ENCODE results near the gene SLC12A2. TPM values are rescaled to one million over a fixed set of nuclear protein-coding genes. Genes with fewer than 3 reads are reported as not detected.

The SLC12A2 gene
- polyA plus RNA-seq, 3 donors from 2014 or later, result 2.9 to 7.0 (median 5.0) TPM

- H3K4me1 Mint-ChIP-seq, result peaks cover 3 to 5% of the 10 kb centered on the region in 2 donors
- peaks cover 10 to 11% (median 11%) of the 10 kb centered on the region in 3 donors for H3K36me3 Mint-ChIP-seq
- no peaks in the 10 kb centered on the region for H3K9me3 Mint-ChIP-seq
- peaks cover 0 to 1% (median 0%) of the 10 kb centered on the region in 3 donors for H3K27me3 Mint-ChIP-seq (ENCODE audit: low read depth in 3 of 3)
- H3K4me3 Mint-ChIP-seq, result no peak overlapping the region
- no peak overlapping the region for H3K27ac Mint-ChIP-seq
- DNase-seq, result no peak
Measured at GRCh38 chr5:128109138-128109537, 25.6 kb downstream of the SLC12A2 start.

GRCh38 chr5:128109766-128110165 is 26.2 kb downstream of the SLC12A2 start:
- Mint-ChIP-seq H3K4me1 (peaks cover 3 to 5% of the 10 kb centered on the region in 2 donors), H3K4me3 (no peak overlapping the region), H3K27ac (no peak overlapping the region), H3K36me3 (peaks cover 15 to 17% (median 16%) of the 10 kb centered on the region in 3 donors), H3K27me3 (ENCODE audit: low read depth in 3 of 3) (peaks cover 0 to 1% (median 0%) of the 10 kb centered on the region in 3 donors), H3K9me3 (no peaks in the 10 kb centered on the region)
- DNase-seq, result no peak

GRCh38 chr5:128111818-128112448 is 28.4 kb downstream of the SLC12A2 start:
- H3K27me3 Mint-ChIP-seq (ENCODE audit: low read depth in 3 of 3), result peaks cover 0 to 1% (median 0%) of the 10 kb centered on the region in 3 donors
- H3K4me3 Mint-ChIP-seq, result no peak overlapping the region
- H3K36me3 Mint-ChIP-seq, result peaks cover 33 to 35% (median 33%) of the 10 kb centered on the region in 3 donors
- H3K4me1 Mint-ChIP-seq, result peaks cover 3 to 5% of the 10 kb centered on the region in 2 donors
- no peak overlapping the region for H3K27ac Mint-ChIP-seq
- no peak for DNase-seq
- H3K9me3 Mint-ChIP-seq, result no peaks in the 10 kb centered on the region

- H3K4me3 Mint-ChIP-seq, result no peak overlapping the region
- H3K4me1 Mint-ChIP-seq, result peaks cover 0 to 5% of the 10 kb centered on the region in 2 donors
- DNase-seq, result no peak
- peaks cover 42 to 56% (median 55%) of the 10 kb centered on the region in 3 donors for H3K36me3 Mint-ChIP-seq
- H3K9me3 Mint-ChIP-seq, result peaks cover 0 to 8% (median 3%) of the 10 kb centered on the region in 6 donors
- H3K27me3 Mint-ChIP-seq (ENCODE audit: low read depth in 3 of 3), result peaks cover 0 to 2% (median 2%) of the 10 kb centered on the region in 3 donors
- no peak overlapping the region for H3K27ac Mint-ChIP-seq
Measured at GRCh38 chr5:128116445-128116844, 32.9 kb downstream of the SLC12A2 start.

- no peak for DNase-seq
- H3K4me3 Mint-ChIP-seq, result no peak overlapping the region
- H3K9me3 Mint-ChIP-seq, result peaks cover 0 to 8% (median 3%) of the 10 kb centered on the region in 6 donors
- H3K27ac Mint-ChIP-seq, result no peak overlapping the region
- H3K27me3 Mint-ChIP-seq (ENCODE audit: low read depth in 3 of 3), result peaks cover 0 to 2% (median 2%) of the 10 kb centered on the region in 3 donors
- no peaks in the 10 kb centered on the region for H3K4me1 Mint-ChIP-seq
- H3K36me3 Mint-ChIP-seq, result peaks cover 40 to 54% (median 52%) of the 10 kb centered on the region in 3 donors
Measured at GRCh38 chr5:128118214-128118613, 34.6 kb downstream of the SLC12A2 start.

GRCh38 chr5:128121651-128122050 is 38.1 kb downstream of the SLC12A2 start:
- peaks cover 0 to 2% (median 2%) of the 10 kb centered on the region in 3 donors for H3K27me3 Mint-ChIP-seq (ENCODE audit: low read depth in 3 of 3)
- H3K27ac Mint-ChIP-seq, result no peak overlapping the region
- peaks cover 16 to 29% (median 27%) of the 10 kb centered on the region in 3 donors for H3K36me3 Mint-ChIP-seq
- no peaks in the 10 kb centered on the region for H3K4me1 Mint-ChIP-seq
- H3K9me3 Mint-ChIP-seq, result peaks cover 0 to 8% (median 3%) of the 10 kb centered on the region in 6 donors
- H3K4me3 Mint-ChIP-seq, result no peak overlapping the region
- no peak for DNase-seq

GRCh38 chr5:128123936-128124335 is 40.4 kb downstream of the SLC12A2 start:
- Mint-ChIP-seq H3K27ac (no peak overlapping the region), H3K4me3 (no peak overlapping the region), H3K36me3 (peaks cover 2 to 6% (median 6%) of the 10 kb centered on the region in 3 donors), H3K27me3 (ENCODE audit: low read depth in 3 of 3) (peaks cover 0 to 2% (median 2%) of the 10 kb centered on the region in 3 donors), H3K9me3 (peaks cover 0 to 3% (median 2%) of the 10 kb centered on the region in 6 donors), H3K4me1 (peaks cover 3 to 11% of the 10 kb centered on the region in 2 donors)
- DNase-seq, result no peak

GRCh38 chr5:128126241-128126640 is 42.7 kb downstream of the SLC12A2 start:
- Mint-ChIP-seq H3K9me3 (no peaks in the 10 kb centered on the region), H3K27ac (no peak overlapping the region), H3K4me3 (no peak overlapping the region), H3K27me3 (ENCODE audit: low read depth in 3 of 3) (peaks cover 0 to 2% (median 0%) of the 10 kb centered on the region in 3 donors), H3K4me1 (peaks cover 3 to 11% of the 10 kb centered on the region in 2 donors), H3K36me3 (peaks cover 5 to 6% (median 6%) of the 10 kb centered on the region in 3 donors)
- no peak for DNase-seq

GRCh38 chr5:128132499-128132898 is 48.9 kb downstream of the SLC12A2 start:
- no peaks in the 10 kb centered on the region for H3K9me3 Mint-ChIP-seq
- no peak overlapping the region for H3K4me3 Mint-ChIP-seq
- H3K27me3 Mint-ChIP-seq (ENCODE audit: low read depth in 3 of 3), result no peaks in the 10 kb centered on the region
- H3K27ac Mint-ChIP-seq, result no peak overlapping the region
- peaks cover under 1 to 6% of the 10 kb centered on the region in 2 donors for H3K4me1 Mint-ChIP-seq
- H3K36me3 Mint-ChIP-seq, result peaks cover 21 to 40% (median 32%) of the 10 kb centered on the region in 3 donors
- no peak for DNase-seq

- H3K4me1 Mint-ChIP-seq, result no peaks in the 10 kb centered on the region
- H3K9me3 Mint-ChIP-seq, result no peaks in the 10 kb centered on the region
- H3K4me3 Mint-ChIP-seq, result no peak overlapping the region
- H3K36me3 Mint-ChIP-seq, result peaks cover 28 to 48% (median 37%) of the 10 kb centered on the region in 3 donors
- no peak overlapping the region for H3K27ac Mint-ChIP-seq
- DNase-seq, result no peak
- no peaks in the 10 kb centered on the region for H3K27me3 Mint-ChIP-seq (ENCODE audit: low read depth in 3 of 3)
Measured at GRCh38 chr5:128135286-128135685, 51.7 kb downstream of the SLC12A2 start.

- H3K4me3 Mint-ChIP-seq, result no peak overlapping the region
Measured at GRCh38 chr5:128143911-128144310, 60.3 kb downstream of the SLC12A2 start.

GRCh38 chr5:128144491-128144890 is 60.9 kb downstream of the SLC12A2 start:
- no peak overlapping the region for H3K4me3 Mint-ChIP-seq
- no peaks in the 10 kb centered on the region for H3K27me3 Mint-ChIP-seq (ENCODE audit: low read depth in 3 of 3)
- peaks cover 3 to 27% (median 14%) of the 10 kb centered on the region in 3 donors for H3K36me3 Mint-ChIP-seq
- no peaks in the 10 kb centered on the region for H3K4me1 Mint-ChIP-seq
- DNase-seq, result no peak
- no peak overlapping the region for H3K27ac Mint-ChIP-seq
- H3K9me3 Mint-ChIP-seq, result no peaks in the 10 kb centered on the region

More at GRCh38 chr5:128143911-128144310, 60.3 kb downstream of the SLC12A2 start:
- no peak for DNase-seq
- Mint-ChIP-seq H3K27me3 (ENCODE audit: low read depth in 3 of 3) (no peaks in the 10 kb centered on the region), H3K9me3 (no peaks in the 10 kb centered on the region), H3K4me1 (no peaks in the 10 kb centered on the region), H3K27ac (no peak overlapping the region), H3K36me3 (peaks cover 0 to 24% (median 10%) of the 10 kb centered on the region in 3 donors)

- H3K4me1 Mint-ChIP-seq, result no peaks in the 10 kb centered on the region
- H3K27ac Mint-ChIP-seq, result no peak overlapping the region
- no peaks in the 10 kb centered on the region for H3K27me3 Mint-ChIP-seq (ENCODE audit: low read depth in 3 of 3)
- H3K9me3 Mint-ChIP-seq, result no peaks in the 10 kb centered on the region
- no peak for DNase-seq
- H3K4me3 Mint-ChIP-seq, result no peak overlapping the region
- H3K36me3 Mint-ChIP-seq, result peaks cover 7 to 21% (median 18%) of the 10 kb centered on the region in 3 donors
Measured at GRCh38 chr5:128146671-128147070, 63.1 kb downstream of the SLC12A2 start.

- no peaks in the 10 kb centered on the region for H3K4me1 Mint-ChIP-seq
- peaks cover 43 to 53% (median 45%) of the 10 kb centered on the region in 3 donors for H3K36me3 Mint-ChIP-seq
- no peak overlapping the region for H3K4me3 Mint-ChIP-seq
- no peak overlapping the region for H3K27ac Mint-ChIP-seq
- no peaks in the 10 kb centered on the region for H3K27me3 Mint-ChIP-seq (ENCODE audit: low read depth in 3 of 3)
- peaks cover 0 to 2% (median 0%) of the 10 kb centered on the region in 6 donors for H3K9me3 Mint-ChIP-seq
- DNase-seq, result no peak
Measured at GRCh38 chr5:128154943-128155342, 71.4 kb downstream of the SLC12A2 start.
